ENCODE results near the gene EFNA5.
A peak's percentile ranks its signal among the peaks of the same experiment; 100 is the strongest.
"Not testable (repeated sequence)": the region's sequence is repeated elsewhere in the genome, so short reads cannot be mapped to it uniquely, and the experiment has no call there.

The EFNA5 gene

DNA sequence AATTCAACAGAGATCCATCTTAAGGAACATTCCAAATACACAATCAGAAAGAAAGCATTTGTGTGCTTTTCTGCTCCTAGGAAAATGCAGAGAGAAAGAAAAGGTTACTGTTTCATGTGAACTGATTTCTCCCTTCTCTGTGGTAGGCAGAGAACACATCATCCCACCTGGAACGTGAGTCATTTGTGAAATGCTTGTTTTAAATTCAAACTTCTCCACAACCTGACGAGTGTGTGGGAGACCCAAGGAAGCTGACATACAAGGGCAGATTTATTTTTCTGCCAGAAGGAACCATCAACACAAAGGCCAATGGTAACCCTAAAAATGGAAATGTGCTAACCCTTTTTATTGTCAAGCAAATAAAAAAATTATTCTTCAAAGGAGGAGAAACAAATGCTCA is 156.4 kb downstream of the EFNA5 start:
- DNase-seq: no peak

DNA sequence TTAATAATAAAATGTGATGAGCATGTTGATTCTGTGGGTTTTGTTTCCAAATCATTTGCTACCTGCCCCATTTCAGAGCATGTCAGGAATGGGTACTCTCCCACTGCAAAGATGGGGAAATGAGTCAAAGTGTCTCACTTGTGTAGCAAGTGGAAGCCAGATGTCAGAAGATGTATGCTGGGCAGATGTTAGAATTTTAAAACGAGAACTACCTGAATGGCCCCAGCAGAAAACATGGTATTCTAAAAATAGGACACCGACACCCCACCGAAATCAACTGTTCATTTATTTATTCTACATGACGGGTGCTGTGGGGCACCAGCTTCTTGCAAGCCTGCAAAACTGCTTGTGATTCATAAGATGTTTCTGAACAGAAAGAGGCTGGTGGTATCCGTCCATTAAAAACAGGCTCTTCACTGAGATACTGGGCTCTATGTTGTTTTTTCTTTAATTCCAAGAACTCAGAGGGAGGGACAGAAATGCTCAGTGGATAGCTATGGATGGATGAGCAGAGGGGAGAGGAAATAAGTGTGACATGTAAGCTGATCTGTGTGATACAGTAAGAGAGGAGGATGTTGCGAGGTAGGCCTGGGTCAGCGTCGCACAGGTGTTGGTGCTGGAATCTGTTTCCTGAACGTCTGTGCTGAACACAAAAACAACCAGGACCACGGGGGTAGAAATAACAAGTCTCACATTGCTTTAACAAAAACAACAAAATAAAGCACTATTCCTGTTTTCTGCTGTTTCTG is 157.2 kb downstream of the EFNA5 start:
- DNase-seq: no peak

DNA sequence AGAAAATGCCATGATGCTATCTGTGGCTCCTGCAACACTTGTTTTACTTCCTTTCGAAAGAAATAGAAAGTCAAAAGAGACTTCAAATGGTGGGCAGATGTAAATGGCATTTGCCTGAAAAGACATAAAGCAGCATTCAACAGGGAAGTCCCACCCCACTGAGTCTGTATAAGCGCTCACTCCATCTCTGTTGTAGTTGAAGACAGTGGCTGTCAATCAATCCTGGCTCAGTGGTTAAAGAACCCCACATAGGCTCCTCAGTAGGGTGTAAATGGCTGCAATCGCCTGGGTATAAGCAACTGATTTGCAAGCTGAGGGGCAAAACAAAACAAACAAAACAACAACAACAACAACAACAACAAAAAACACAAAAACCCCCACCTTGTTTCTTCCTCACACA is 158.7 kb downstream of the EFNA5 start:
- DNase-seq: no peak

DNA sequence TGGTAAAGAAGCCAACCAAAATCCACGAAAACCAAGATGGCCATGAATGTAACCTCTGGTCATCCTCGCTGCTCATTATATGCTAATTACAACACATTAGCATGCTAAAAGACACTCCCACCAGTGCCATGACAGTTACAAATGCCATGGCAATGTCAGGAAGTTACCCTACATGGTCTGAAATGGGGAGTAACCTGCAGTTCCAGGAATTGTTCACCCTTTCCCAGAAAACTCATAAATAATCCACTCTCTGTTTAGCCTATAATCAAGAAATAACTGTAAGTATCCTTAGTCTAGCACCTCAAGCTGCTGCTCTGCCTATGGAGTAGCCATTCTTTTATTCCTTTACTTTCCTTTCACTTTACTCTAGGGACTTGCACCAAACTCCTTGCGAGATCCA is 160.6 kb downstream of the EFNA5 start:
- no peak for DNase-seq

DNA sequence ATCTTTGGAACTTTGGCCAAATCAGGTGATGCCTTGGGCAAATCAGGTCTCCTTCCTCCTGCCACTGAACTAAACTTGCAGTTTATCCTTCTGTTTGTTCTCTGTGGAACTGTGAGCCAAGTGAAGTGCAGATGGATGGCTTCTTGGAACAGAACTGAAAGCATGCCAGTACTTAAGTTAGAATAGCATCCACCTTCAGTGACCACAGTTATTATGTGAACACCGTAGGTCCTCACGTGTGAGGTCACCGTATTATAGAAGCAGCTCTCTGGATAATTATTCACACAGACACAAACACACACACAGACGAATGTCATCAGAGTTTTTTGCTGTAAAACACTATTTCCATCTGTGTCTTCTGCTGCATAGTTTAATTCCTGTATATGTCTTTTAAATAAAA is 162.6 kb downstream of the EFNA5 start:
- DNase-seq: no peak

DNA sequence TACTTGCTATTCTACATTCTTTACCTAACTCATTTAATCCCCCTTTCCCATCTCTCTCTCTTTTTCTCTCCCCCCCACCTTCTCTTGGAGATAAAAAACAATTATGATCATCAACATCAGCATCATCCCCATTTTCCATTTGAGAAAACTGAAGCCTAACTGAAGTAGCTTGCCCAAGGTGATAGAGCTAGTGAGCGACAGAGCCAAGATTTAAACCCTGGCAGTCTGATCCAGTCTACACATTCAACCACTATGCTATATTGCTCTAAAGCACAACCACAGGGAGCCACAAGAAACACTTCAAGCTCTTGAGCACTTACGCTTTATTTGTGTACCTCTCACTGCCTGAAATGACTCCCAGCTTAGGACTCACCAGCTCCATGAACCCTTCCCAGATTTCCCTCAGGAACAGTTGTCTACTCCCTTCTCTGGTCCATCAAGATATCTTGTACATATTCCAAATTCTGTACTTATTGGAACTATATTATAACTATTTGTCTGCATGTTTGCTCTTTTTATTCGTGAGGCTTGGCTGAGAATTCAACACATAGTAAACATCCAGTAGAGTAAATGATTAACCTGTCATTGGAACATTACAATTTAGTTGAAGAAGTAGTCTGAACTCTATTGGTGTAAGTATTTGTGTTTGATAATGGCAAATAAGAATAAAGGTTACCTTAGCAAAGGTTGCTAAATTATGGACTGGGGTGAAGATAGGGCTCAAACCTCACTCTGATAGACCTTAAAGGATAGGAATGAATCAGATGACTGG is 164.8 kb downstream of the EFNA5 start:
- no peak for DNase-seq

DNA sequence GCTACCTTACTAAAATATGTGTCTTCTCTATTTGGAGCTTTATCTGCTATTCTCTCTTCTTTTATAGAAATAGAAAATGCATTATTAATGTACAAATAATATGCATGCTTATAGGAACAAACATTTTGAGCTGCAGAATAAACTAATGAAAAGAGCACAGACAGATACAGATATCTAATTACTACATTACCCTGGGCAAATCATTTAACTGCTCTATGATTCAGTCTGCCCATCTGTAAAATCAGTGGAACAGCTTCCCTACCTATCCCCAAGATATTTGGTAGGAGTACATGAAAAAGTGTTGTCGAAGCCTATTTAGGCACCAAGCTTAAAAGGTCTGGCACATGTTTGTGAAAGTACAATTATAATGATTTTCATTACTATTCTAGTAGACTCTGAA is 166.3 kb downstream of the EFNA5 start:
- no peak for DNase-seq

DNA sequence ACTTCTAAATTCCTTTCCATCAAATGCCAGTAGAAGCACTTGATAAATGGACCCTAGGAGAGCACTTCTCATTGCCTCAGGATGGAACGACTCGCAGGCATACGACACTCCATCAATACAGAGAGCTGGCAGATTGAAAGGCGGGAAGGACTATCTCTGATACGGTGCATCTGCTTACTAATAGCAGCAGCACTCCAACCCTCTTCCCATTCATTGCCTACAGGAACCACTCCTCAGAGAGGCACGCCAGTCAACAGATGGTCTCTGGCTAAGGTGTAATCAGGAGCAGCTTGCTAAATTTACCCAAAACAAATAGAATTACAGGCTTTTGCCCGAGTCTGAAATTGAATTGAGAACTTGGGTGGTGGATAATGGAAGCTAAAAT is 168.1 kb downstream of the EFNA5 start:
- DNase-seq: no peak

DNA sequence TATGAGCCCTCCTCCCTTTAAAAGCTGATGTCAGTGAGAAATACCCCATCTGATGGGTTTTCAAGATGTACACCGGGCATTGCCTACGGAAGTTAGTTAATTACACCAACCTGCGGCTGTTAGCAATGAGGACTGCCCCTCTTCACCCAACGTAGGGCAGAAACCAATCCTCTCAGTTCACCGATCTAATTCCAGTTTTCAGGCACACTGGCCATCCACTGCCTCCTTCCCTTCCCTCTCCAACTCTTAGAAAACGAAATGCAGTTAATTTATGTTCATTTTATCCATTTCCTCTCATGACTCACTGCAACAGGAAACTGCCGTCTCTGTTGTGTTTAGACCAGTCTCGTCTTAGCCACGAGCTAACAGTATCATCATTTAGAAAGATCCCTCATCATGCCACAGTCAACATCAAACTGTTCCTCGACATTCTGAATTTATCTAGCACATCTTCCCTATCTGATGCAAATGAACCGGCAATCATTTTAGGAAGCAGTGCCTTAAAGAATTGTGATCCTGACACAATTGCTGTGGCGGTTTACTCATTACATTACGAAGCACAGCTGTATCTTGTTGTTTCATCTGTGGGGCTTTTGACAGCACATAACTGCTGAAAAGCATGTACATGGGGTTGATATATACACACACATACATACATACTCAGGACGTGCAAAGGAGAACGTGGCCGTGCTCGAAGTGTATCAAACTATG is 168.6 kb downstream of the EFNA5 start:
- no peak for DNase-seq

DNA sequence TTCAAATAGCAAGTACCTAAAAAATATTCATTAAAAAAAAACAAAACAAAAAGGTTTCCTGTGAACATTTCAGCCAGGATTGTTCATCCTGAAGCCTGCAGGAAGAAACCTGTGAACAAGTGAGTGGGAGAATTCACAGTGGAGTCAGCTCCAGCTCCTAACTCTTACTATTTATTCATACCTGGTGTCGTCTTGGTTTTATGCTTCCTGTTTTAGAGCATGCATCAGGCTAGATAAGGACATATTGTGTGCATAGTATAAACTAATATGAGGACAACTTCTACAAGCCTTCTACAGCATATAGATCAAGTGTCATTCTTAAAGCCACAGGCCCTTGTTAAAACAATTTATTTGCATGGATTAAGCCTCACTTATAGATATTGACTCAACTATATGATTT is 169.9 kb downstream of the EFNA5 start:
- no peak for DNase-seq

DNA sequence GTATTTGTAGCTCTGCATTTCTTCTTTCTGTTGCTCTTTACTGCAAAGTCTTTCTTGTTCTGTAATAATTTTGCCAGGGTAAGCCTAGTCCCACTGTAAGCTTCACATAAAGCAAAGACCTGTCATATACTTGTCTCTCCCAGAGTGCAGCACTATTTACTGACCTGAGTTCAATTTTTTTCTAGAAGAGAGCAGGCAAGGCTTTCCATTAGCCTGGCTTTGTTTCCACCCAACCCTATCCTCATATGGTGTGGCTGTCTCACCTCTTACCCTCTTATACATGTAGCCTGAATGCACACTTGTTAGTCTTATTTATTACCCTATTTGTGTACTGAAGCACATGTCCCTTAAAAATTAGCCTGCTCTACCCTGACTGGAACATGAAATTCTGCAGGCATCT is 170.4 kb downstream of the EFNA5 start:
- DNase-seq: no peak

DNA sequence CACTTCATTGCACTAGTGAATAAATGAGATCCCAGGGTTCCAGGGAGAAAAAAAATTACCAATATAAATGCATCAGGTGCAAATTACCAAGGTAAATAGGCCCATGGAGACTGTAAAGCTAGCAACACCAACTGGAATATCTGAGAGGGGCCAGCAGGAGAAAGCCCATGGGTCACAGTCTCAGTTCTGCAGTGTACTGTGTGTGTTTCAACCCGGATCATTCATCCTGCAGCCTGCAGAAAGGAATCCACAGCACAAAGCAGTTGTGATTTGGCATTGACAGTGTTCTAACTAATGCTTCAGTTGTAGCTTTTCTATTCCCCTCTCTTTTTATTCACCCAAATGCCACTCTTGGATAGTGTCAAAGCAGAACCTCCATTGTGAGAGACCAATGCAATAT is 171.0 kb downstream of the EFNA5 start:
- no peak for DNase-seq

DNA sequence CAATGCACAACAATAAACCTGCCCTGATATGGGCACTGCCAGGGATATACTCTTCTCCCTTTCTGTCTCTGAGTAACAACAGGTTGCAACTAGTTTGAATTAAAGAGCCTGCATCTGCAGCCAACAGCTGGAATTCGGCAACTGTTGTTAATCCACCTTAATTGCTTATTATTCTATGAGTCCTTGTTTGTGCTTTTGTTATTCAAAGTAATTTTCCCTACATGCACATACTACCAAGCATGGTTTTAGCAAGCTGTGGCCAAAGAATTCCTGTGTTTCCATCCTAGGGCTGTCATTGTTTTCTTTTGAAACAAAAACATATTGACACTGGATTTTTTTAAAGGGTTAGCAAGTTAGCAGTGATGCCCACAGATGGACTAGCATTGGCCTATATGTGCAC is 171.5 kb downstream of the EFNA5 start:
- no peak for DNase-seq

DNA sequence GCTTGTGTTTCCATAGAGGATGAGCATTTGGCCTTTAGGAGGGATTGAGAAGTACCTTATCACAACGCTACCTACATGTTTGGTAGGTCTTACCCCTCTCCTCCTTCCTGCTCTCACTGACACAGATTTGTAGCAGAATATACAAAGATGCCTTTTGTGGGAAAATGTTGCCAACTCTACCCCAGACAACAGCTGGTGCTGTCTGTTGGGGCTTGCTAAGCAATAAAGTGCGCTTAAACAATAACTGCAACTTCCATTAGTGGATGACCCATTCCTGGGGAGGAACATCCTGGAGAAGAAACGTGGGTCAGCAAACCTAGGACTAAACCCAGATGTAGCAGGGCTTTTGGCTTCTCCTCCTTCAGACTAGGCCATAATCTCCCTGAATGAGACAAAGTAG is 174.3 kb downstream of the EFNA5 start:
- DNase-seq: no peak

DNA sequence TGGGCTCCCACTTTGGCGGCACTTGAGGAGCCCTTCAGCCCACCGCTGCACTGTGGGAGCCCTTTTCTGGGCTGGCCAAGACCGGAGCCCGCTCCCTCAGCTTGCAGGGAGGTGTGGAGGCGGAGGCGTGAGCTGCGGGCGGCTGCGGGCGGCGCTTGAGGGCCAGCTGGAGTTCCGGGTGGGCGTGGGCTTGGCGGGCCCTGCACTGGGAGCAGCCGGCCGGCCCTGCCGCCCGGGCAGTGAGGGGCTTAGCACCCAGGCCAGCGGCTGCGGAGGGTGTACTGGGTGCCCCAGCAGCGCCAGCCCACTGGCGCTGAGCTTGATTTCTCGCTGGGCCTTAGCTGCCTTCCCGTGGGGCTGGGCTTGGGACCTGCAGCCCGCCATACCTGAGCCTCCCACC is 176.6 kb downstream of the EFNA5 start:
- not testable (repeated sequence) for DNase-seq

DNA sequence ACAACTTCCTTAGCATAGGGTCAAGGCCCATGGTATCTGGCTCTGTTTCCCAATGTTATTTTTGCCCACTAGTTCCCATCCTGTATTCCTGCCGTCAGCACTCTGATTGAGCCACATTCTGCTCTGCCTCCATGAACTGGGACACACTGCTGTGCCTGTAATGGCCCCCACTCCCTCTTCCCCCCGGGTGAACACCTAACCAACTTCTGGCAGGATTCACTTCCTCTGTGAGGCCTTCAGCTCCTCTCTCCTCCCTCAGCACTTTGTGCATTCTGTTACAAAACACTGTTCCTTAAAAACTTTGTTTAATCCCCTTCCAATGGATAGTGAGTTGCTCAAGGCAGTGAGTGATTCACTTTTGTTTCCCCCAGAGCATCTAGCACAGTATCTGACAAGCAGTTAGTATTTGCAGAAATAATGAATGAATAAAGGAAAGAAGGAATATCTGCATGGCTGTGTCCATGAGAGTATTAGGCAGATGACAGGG is 183.6 kb downstream of the EFNA5 start:
- no peak for DNase-seq

DNA sequence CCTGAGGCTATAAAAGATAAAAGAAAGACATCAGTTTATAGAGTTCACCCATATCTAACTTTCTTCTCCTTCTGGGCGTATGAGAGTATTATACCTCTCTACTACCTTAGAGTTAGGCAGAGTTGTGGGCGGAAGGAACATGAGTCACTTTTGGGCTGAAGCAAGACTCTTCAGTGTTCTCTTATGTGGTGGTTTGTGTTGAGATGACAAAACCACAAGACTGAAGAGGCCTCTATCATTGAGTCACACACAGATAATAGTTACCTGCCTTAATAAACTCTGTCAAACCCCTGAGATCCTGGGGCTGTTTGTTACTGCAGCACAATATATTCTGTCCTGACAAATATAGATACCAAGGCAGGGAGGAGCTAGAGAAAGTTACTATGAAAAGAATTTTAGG is 184.2 kb downstream of the EFNA5 start:
- peak; percentile 22 to 51 for DNase-seq

DNA sequence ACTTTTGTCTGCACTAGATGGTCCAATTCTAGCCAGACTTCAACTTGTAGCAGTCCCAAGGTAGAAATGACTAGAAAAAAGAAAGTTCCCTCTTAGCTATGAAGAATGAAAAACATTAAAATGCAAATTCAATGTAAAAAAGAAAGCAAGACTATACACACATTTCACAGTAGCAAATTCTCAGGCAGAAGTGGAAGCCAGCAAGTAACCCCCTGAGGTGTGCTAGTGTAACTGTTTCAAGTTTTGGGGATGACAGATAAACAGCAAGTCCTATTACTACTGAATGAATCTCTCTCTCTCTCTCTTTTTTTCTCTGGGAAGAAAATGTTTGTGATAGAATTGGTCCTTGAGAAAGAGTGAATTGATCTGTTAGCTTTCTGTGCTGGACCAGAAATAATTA is 185.6 kb downstream of the EFNA5 start:
- no peak for DNase-seq

DNA sequence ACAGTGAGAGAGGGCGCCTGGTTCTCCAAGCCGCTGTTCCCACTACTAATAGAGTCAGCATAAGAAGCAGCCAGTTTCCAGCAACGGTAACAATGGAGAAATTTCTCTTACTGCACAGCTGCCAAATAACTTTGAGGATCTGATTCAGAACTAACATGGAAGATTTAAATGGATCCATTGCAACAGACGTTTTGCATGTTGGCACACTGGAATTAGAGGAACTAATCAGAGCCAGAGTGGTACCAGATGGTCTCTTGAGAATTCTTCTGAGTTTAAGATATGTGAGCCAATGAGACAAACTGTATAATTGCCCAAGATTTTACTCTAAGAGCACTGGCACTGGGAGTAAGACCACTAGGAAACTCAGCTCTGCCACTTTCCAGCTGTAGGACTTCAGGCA is 186.5 kb downstream of the EFNA5 start:
- no peak for DNase-seq

DNA sequence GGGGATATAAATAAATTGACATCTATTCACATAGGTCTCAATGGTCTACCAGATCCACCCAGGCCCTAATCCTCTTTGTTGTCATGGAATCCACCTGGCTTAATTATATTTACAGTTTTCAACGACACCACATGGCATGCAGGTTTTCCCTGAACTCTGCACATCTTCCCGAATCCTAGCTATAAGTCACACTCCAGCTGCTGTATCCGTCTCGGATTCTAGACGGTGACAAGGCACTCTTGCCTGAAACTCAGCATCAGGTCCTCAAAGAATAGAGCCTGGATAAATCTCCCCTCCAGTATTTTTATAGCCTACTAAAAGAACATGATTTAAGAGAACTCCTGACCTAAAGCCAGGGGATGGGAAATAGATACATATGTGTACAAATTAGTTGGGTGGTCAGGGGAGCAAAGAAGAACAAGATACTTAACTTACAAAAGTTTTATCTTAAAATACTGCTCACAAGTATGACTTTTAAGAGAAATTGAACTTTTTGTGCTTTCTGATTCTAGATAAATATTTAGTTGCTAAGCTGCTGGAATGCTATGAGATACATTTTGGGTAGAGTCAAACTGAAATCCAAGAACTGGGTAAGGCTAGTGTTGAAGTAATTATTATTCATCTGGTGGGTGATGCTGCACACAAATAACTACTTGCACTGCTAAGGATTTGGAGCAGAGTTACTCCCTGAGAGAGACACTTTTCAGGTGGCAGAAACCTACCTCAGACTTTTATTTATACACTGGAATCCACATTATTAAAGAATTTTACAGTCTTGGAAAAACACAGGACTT is 187.3 kb downstream of the EFNA5 start:
- no peak for DNase-seq

DNA sequence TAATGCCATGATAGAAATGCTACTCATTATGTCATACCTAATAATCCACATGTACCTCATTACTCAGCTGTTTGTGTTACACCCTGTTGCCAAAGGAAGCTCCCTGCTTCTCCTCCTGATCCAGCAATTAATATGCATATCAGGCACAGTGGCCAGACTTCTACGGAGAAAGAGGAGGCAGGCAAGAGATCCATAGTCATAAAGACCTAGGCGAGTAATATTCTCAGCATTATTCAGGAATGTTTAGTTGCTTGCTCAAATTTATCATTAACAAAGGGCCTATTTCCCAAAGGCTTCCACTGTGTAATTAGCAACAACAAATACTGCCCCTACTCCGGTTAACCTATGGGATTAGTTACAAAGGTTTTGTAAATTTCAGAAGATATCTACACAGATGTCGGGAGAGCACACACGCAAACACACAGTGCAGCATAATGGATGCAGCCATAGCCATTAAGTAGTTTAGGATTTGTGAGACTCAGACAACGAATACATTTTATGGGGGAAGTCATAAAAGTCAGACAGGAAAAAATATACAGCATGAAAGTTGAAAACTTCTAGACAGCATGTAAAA is 192.6 kb downstream of the EFNA5 start:
- no peak for DNase-seq

DNA sequence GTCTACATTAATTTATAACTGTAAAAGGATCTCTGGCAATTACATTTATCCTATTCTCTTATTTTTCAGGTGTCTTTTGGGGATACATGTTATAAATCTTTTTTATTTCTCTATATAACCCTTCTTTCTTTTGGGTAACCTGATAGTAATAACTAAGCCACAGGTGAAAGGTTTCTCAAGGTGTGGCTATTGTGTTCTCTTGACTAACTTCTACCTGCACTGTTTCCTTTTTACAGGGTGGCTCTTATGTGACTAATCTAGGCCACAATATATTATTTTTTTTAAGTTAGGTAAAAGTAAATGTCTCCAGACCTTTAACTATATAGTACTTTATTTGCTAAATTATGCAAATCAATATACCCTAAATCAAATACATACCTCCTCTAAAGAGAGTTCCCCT is 193.2 kb downstream of the EFNA5 start:
- no peak for DNase-seq

DNA sequence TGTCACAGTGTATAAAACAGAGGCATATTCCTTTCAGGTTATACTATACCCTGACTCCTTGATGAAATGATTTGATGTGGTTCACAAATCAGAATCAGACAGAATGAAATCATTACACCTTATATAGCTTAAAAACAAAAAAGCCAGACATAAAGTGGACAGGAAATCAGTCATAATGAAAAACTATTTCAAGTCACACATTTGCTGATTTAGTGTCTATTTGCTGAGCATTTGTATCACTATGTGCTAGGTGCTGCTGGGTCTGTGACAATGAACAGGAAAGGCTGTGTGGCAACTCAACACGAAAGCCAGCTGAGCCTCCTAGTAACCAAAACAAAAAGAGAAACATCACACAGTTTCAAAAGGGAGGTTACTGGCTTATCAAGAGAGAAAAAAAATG is 194.0 kb downstream of the EFNA5 start:
- DNase-seq: no peak
